ENCODE results near the gene ATP2B3. TPM values are rescaled to one million over a fixed set of nuclear protein-coding genes. Genes with fewer than 3 reads are reported as not detected.

Gene ATP2B3
- polyA plus RNA-seq, 3 donors = 0.01 TPM; not detected in 2

DNA sequence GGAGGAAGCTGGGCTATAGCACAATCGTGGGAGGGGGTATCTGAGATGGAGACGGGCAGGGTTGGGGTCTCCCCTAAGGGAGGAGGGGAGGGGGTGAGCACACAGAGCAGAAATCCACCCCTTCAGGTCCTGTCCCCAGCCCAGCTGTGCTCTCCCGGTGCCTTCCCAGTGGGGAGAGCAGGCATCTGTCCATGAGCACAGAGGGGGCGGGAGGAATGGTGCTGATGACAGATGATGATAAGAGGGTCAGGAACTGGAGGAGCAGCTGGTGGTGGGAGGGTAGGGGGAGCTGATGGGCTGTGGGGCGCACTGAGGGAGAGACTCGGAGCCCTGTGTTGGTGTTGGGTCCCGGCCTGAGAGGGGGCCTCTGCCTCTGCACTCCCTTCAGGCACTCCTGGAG, 8.6 kb downstream of the ATP2B3 start:
- H3K4me1 ChIP-seq (ENCODE audit: control insufficient read depth in 1 of 2, insufficient read depth in 2 of 2, low read length in 2 of 2) = no peaks in the 10 kb centered on the region
- H3K9me3 Mint-ChIP-seq = no peaks in the 10 kb centered on the region
- H3K4me3 ChIP-seq (replicated peaks in 1 of 3; ENCODE audit: low read depth in 2 of 3, low read length in 3 of 3) = no peak overlapping the region
- H3K27me3 ChIP-seq (ENCODE audit: control insufficient read depth in 2 of 2, insufficient read depth in 2 of 2, low read length in 2 of 2) = no peaks in the 10 kb centered on the region
- intact Hi-C loops (cut with micrococcal nuclease) = no loop called here
- no peak for DNase-seq
- no peak overlapping the region for H3K27ac ChIP-seq (ENCODE audit: low read depth in 1 of 2, low read length in 2 of 2)
- H3K4me3 Mint-ChIP-seq = no peak overlapping the region
- H2AFZ ChIP-seq (ENCODE audit: insufficient read depth, low read depth, low read length, poor library complexity, severe bottlenecking) = no peak overlapping the region
- no peaks in the 10 kb centered on the region for H3K9me3 ChIP-seq (replicated peaks in 1 of 2; ENCODE audit: control insufficient read depth in 1 of 2, insufficient read depth in 1 of 2, low read length in 2 of 2)
- H3K27ac Mint-ChIP-seq = no peak overlapping the region
- H3K79me2 ChIP-seq (ENCODE audit: insufficient read depth, low read length) = no peaks in the 10 kb centered on the region
- H3K36me3 ChIP-seq (replicated peaks in 1 of 2; ENCODE audit: control insufficient read depth in 1 of 2, insufficient read depth in 2 of 2, low read length in 2 of 2) = no peaks in the 10 kb centered on the region
- no peak overlapping the region for H3K9ac ChIP-seq (ENCODE audit: insufficient read depth, low read length, poor library complexity, severe bottlenecking)
- H3K36me3 Mint-ChIP-seq = no peaks in the 10 kb centered on the region
- no peaks in the 10 kb centered on the region for H3K4me1 Mint-ChIP-seq
- H4K20me1 ChIP-seq (ENCODE audit: insufficient read depth, low read length) = no peaks in the 10 kb centered on the region
- H3K4me2 ChIP-seq (replicated peaks; ENCODE audit: extremely low read depth, low read length, poor library complexity, severe bottlenecking) = no peak overlapping the region
- 93% methylated on average over 3 of the region's 7 CpGs for WGBS (ENCODE audit: insufficient coverage)
- peaks cover 5 to 32% (median 14%) of the 10 kb centered on the region in 3 donors for H3K27me3 Mint-ChIP-seq (ENCODE audit: low read depth in 3 of 3)
- TF ChIP-seq, protein P1, sequence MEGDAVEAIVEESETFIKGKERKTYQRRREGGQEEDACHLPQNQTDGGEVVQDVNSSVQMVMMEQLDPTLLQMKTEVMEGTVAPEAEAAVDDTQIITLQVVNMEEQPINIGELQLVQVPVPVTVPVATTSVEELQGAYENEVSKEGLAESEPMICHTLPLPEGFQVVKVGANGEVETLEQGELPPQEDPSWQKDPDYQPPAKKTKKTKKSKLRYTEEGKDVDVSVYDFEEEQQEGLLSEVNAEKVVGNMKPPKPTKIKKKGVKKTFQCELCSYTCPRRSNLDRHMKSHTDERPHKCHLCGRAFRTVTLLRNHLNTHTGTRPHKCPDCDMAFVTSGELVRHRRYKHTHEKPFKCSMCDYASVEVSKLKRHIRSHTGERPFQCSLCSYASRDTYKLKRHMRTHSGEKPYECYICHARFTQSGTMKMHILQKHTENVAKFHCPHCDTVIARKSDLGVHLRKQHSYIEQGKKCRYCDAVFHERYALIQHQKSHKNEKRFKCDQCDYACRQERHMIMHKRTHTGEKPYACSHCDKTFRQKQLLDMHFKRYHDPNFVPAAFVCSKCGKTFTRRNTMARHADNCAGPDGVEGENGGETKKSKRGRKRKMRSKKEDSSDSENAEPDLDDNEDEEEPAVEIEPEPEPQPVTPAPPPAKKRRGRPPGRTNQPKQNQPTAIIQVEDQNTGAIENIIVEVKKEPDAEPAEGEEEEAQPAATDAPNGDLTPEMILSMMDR (IDR thresholded peaks at IDR 0.05) = no peak

DNA sequence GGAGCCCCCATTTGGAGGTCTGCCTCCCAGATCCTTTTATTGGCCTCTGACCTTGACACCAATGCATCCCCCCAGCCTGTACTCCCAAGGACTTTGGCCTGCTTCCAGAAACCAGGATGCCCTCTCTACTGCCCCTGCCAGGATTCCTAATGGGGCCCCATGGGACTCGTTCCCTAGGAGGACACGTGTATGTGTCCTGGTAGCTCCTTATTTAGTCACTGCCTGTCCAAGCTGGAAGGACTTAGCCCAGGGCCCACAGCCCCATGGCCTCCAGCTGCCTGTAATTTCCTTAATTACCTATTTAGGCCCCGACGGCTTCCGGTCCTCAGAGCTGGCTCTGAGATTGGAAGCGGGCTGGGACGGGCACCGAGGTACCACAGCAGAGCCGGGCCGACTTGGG, 9.4 kb downstream of the ATP2B3 start:
- no peak overlapping the region for H3K27ac Mint-ChIP-seq
- no peaks in the 10 kb centered on the region for H3K36me3 ChIP-seq (replicated peaks in 1 of 2; ENCODE audit: control insufficient read depth in 1 of 2, insufficient read depth in 2 of 2, low read length in 2 of 2)
- no peaks in the 10 kb centered on the region for H3K9me3 ChIP-seq (replicated peaks in 1 of 2; ENCODE audit: control insufficient read depth in 1 of 2, insufficient read depth in 1 of 2, low read length in 2 of 2)
- no peak overlapping the region for H3K4me2 ChIP-seq (replicated peaks; ENCODE audit: extremely low read depth, low read length, poor library complexity, severe bottlenecking)
- no peak overlapping the region for H3K27ac ChIP-seq (ENCODE audit: low read depth in 1 of 2, low read length in 2 of 2)
- peaks cover 2 to 30% (median 11%) of the 10 kb centered on the region in 3 donors for H3K27me3 Mint-ChIP-seq (ENCODE audit: low read depth in 3 of 3)
- intact Hi-C loops (cut with micrococcal nuclease) = no loop called here
- H2AFZ ChIP-seq (ENCODE audit: insufficient read depth, low read depth, low read length, poor library complexity, severe bottlenecking) = no peak overlapping the region
- no peaks in the 10 kb centered on the region for H3K9me3 Mint-ChIP-seq
- H4K20me1 ChIP-seq (ENCODE audit: insufficient read depth, low read length) = no peaks in the 10 kb centered on the region
- no peaks in the 10 kb centered on the region for H3K4me1 ChIP-seq (ENCODE audit: control insufficient read depth in 1 of 2, insufficient read depth in 2 of 2, low read length in 2 of 2)
- no peaks in the 10 kb centered on the region for H3K27me3 ChIP-seq (ENCODE audit: control insufficient read depth in 2 of 2, insufficient read depth in 2 of 2, low read length in 2 of 2)
- no peaks in the 10 kb centered on the region for H3K79me2 ChIP-seq (ENCODE audit: insufficient read depth, low read length)
- no peak for DNase-seq
- TF ChIP-seq, protein P1 (IDR thresholded peaks at IDR 0.05) = no peak
- no peak overlapping the region for H3K4me3 ChIP-seq (replicated peaks in 1 of 3; ENCODE audit: low read depth in 2 of 3, low read length in 3 of 3)
- no peak overlapping the region for H3K4me3 Mint-ChIP-seq
- no peak overlapping the region for H3K9ac ChIP-seq (ENCODE audit: insufficient read depth, low read length, poor library complexity, severe bottlenecking)
- H3K4me1 Mint-ChIP-seq = no peaks in the 10 kb centered on the region
- no peaks in the 10 kb centered on the region for H3K36me3 Mint-ChIP-seq
- no CpG with 5 or more reads among the region's 10 CpGs for WGBS (ENCODE audit: insufficient coverage)

Measured in CD14-positive monocyte (primary cell).